WI38 (cell line): Measurements from ENCODE around the gene LCK.
"Not testable (repeated sequence)": the region's sequence is repeated elsewhere in the genome, so short reads cannot be mapped to it uniquely, and the experiment has no call there.

ENCODE experiments used
- H3K4me3 ChIP-seq: 2 replicates; pipeline ENCODE4 v1.5.1; 2011; ENCODE audit warnings: low read depth, mild to moderate bottlenecking, control low read depth, low read length
- CTCF ChIP-seq: IDR thresholded peaks from 2 replicates; pipeline ENCODE4 v1.5.1; 2012; ENCODE audit warnings: low read depth, mild to moderate bottlenecking, control low read depth, low read length

Gene LCK

GRCh38 chr1:32275424-32275823 is 24.4 kb downstream of the LCK start:
- no peak for TF ChIP-seq CTCF
- H3K4me3 ChIP-seq: no peak overlapping the region

- no peak overlapping the region for H3K4me3 ChIP-seq
Measured at GRCh38 chr1:32276032-32276782, 25.1 kb downstream of the LCK start.

DNA sequence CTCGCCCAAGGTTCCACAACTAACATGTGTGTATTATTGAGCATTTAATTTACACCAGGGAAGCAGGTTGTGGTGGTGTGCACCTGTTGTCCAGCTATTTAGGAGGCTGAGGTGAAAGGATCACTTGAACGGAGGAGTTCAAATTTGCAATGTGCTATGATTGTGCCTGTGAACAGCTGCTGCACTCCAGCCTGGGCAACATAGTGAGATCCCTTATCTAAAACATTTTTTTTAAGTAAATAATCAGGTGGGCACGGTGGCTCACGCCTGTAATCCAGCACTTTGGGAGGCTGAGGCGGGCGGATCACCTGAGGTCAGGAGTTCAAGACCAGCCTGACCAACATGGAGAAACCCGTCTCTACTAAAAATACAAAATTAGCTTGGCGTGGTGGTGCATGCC is 33.7 kb downstream of the LCK start:
- not testable (repeated sequence) for H3K4me3 ChIP-seq

More at GRCh38 chr1:32276032-32276782, 25.1 kb downstream of the LCK start:
- no peak for TF ChIP-seq CTCF

GRCh38 chr1:32285658-32286057 is 34.6 kb downstream of the LCK start:
- TF ChIP-seq CTCF: no peak
- H3K4me3 ChIP-seq: no peak overlapping the region

DNA sequence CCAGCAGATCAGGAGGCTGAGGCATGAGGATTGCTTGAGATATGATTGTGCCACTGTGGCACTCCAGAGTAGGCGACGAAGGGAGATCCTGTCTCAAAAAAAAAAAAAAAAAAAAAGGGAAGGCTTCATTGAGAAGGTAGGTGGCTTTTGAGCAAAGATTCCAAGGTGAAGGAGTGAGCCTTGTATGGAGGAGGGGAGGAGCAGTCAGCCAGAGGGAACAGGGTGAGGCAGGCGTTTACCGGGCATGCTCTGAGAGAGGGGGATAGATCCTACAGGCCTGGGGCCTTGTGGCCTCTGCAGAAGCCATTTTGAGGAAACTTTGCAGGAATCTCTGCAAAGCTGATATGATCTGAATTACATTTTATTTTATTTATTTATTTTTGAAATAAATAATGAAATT is 35.7 kb downstream of the LCK start:
- no peak for TF ChIP-seq CTCF

GRCh38 chr1:32289256-32289655 is 38.2 kb downstream of the LCK start:
- no peak for TF ChIP-seq CTCF

More for the DNA sequence above, 35.7 kb downstream of the LCK start:
- H3K4me3 ChIP-seq: no peak overlapping the region

DNA sequence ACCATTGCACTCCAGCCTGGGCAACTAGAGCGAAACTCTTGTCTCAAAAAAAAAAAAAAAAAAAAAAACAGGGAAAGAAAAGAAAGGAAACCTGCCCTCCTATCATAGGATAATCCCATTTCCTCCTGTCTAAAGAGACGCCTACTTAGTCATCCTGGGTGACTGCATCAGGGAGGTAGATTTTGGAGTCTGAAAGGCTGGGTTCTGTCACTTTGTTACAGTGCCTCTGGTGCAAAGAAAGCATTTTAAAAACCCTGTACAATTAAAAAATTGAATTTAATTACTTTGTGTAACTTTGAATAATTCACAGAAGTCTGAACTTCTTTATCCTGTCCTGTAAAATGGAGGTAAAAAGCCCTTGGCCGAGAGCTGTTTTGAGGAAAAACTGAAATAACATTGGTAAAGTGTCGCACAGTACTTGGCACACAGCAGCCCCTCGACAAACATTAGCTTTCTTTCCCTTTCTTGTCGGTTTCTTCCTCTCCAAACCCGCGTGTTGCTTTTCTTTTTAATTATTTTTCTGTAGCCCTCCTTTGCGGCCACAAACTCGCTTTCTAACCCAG is 40.2 kb downstream of the LCK start:
- TF ChIP-seq CTCF: no peak
- peak overlapping the region; percentile 92 for H3K4me3 ChIP-seq

More at GRCh38 chr1:32289256-32289655, 38.2 kb downstream of the LCK start:
- no peak overlapping the region for H3K4me3 ChIP-seq
